HCT116 (cell line): ENCODE results near the gene OR13C4. TPM values are rescaled to one million over a fixed set of nuclear protein-coding genes. Genes with fewer than 3 reads are reported as not detected.

Experiments
- ATAC-seq: fragments of 200-7000 bp; cut with Tn5 transposase; 2 replicates; pipeline ENCODE4 v1.9.1; 2020; ENCODE audit warnings: mild to moderate bottlenecking, moderate library complexity
- BruUV-seq: library from RNA; stranded (reverse); fragments of 400-500 nt; replicated peaks from 2 replicates; lab custom pipeline; 2021; lab: Mats Ljungman, UMichigan
- CTCF ChIA-PET: fragments of 300-600 bp; sonication (Branson Sonifier 250); formaldehyde crosslinking; loops from one replicate; lab custom pipeline; 2021; ENCODE audit warnings: antibody characterized with exemption; lab: Charles Lee
- POLR2A ChIA-PET: fragments of 300-600, 350-600 bp; sonication (Branson Sonifier 250); formaldehyde crosslinking; loops from one replicate; lab custom pipeline; 2021; ENCODE audit warnings: antibody characterized with exemption; lab: Charles Lee
- RAD21 ChIA-PET, 2 experiments: fragments of 300-600 bp; sonication (Branson Sonifier 250); formaldehyde crosslinking; loops; one replicate each; lab custom pipeline; 2023; ENCODE audit warnings: low total read pairs in 2 of 2; ENCODE audit not compliant: uncharacterized antibody in 2 of 2, unreplicated experiment in 2 of 2, low non-redundant PET in 1 of 2; lab: Charles Lee
- DNase-seq: peaks from one replicate; pipeline ENCODE4 v3.0.0-alpha.2; 2010; ENCODE audit warnings: low read depth, low spot score
- H2AFZ ChIP-seq: fragments of 200-600 bp; shearing (Covaris generic), sonication (generic); 2 replicates; pipeline ENCODE4 v1.6.1; 2017; ENCODE audit warnings: low read depth, mixed run types, mixed read lengths, antibody characterized with exemption, low read length; ENCODE audit not compliant: poor library complexity, severe bottlenecking
- H3K27ac ChIP-seq: 2 replicates; pipeline ENCODE4 v1.5.1; 2012; ENCODE audit warnings: low read depth, low read length
- H3K27me3 ChIP-seq: fragments of 200-600 bp; sonication (generic); 2 replicates; pipeline ENCODE4 v1.6.1; 2016; ENCODE audit warnings: mixed run types, low read length, mixed read lengths; ENCODE audit not compliant: insufficient read depth
- H3K36me3 ChIP-seq, 2 experiments: fragments of 200-500 bp in 1 of 2; fragments of 200-600 bp in 1 of 2; sonication (Bioruptor generic) in 1 of 2; sonication (generic) in 1 of 2; 2 replicates each; pipeline versions ENCODE4 v1.5.1 to v1.6.1; 2014 to 2016; ENCODE audit warnings: low read length in 2 of 2, inconsistent platforms in 1 of 2, mixed read lengths in 1 of 2, mixed run types in 1 of 2; ENCODE audit not compliant: insufficient read depth in 2 of 2, control insufficient read depth in 1 of 2
- H3K4me1 ChIP-seq, 2 experiments: fragments of 200-600 bp in 1 of 2; sonication (generic) in 1 of 2; 2 replicates each; pipeline versions ENCODE4 v1.5.1 to v1.6.1; 2012 to 2017; ENCODE audit warnings: low read length in 2 of 2, inconsistent platforms in 1 of 2, mild to moderate bottlenecking in 1 of 2, mixed read lengths in 1 of 2, mixed run types in 1 of 2, moderate library complexity in 1 of 2; ENCODE audit not compliant: insufficient read depth in 2 of 2, control insufficient read depth in 1 of 2
- H3K4me2 ChIP-seq: fragments of 200-600 bp; sonication (generic); 2 replicates; pipeline ENCODE4 v1.6.1; 2017; ENCODE audit warnings: mixed run types, low read length, mixed read lengths
- H3K4me3 ChIP-seq, 2 experiments: fragments of 200-600 bp in 1 of 2; sonication (generic) in 1 of 2; replicated peaks in 1 of 2; 2 replicates each; pipeline ENCODE4 v1.5.1; 2011 to 2016; ENCODE audit warnings: low read length in 2 of 2, control low read depth in 1 of 2, low read depth in 1 of 2, mild to moderate bottlenecking in 1 of 2, mixed read lengths in 1 of 2, mixed run types in 1 of 2
- H3K79me2 ChIP-seq: fragments of 200-600 bp; sonication (generic); 2 replicates; pipeline ENCODE4 v1.6.1; 2017; ENCODE audit warnings: mild to moderate bottlenecking, mixed run types, low read length, moderate library complexity, mixed read lengths; ENCODE audit not compliant: insufficient read depth
- H3K9ac ChIP-seq: fragments of 200-600 bp; sonication (generic); 2 replicates; pipeline ENCODE4 v1.6.1; 2016; ENCODE audit warnings: low read length, mixed read lengths
- H3K9me2 ChIP-seq: fragments of 200-600 bp; sonication (generic), shearing (Covaris generic); 2 replicates; pipeline ENCODE4 v1.6.1; 2017; ENCODE audit warnings: mixed run types, mild to moderate bottlenecking, moderate library complexity; ENCODE audit not compliant: insufficient read depth
- H3K9me3 ChIP-seq, 2 experiments: fragments of 200-500 bp in 1 of 2; fragments of 200-600 bp in 1 of 2; sonication (Bioruptor generic) in 1 of 2; sonication (generic) in 1 of 2; 2 replicates each; pipeline ENCODE4 v1.6.1; 2014 to 2017; ENCODE audit warnings: low read length in 2 of 2, mixed read lengths in 2 of 2, inconsistent platforms in 1 of 2, low read depth in 1 of 2, mild to moderate bottlenecking in 1 of 2, mixed run types in 1 of 2, moderate library complexity in 1 of 2; ENCODE audit not compliant: control insufficient read depth in 1 of 2, insufficient read depth in 1 of 2
- H4K20me1 ChIP-seq: fragments of 200-600 bp; sonication (generic), shearing (Covaris generic); 2 replicates; pipeline ENCODE4 v1.6.1; 2017; ENCODE audit warnings: mixed run types, mild to moderate bottlenecking, moderate library complexity; ENCODE audit not compliant: insufficient read depth
- EGR1 ChIP-seq: IDR thresholded peaks from 2 replicates; pipeline ENCODE4 v1.6.1; 2012; ENCODE audit warnings: low read depth
- ELF1 ChIP-seq: IDR thresholded peaks from 2 replicates; pipeline ENCODE4 v1.6.1; 2012; ENCODE audit warnings: low read depth, borderline replicate concordance
- JUND ChIP-seq: IDR thresholded peaks from 2 replicates; pipeline ENCODE4 v1.6.1; 2012
- intact Hi-C: fragments of 100-400 bp; cut with micrococcal nuclease; formaldehyde crosslinking; loops from 2 replicates; pipeline ENCODE4 v1.10.0; 2022
- total RNA-seq: library from RNA; stranded (reverse); gene quantifications from one replicate; pipeline ENCODE4 v1.2.1, GENCODE V29; 2021; ENCODE audit not compliant: unreplicated experiment
- TF ChIP-seq, protein P1 (sequence below): IDR thresholded peaks from 2 replicates; pipeline ENCODE4 v1.6.1; 2012; ENCODE audit warnings: low read depth
- TF ChIP-seq, protein P2 (sequence below), 3 experiments: fragments of 200-600 bp in 1 of 3; sonication (generic) in 1 of 3; IDR thresholded peaks in 2 of 3; conservative IDR thresholded peaks in 1 of 3; 2 replicates each; pipeline ENCODE4 v1.5.1; 2012 to 2017; ENCODE audit warnings: low read depth in 2 of 3, low read length in 2 of 3, antibody characterized with exemption in 1 of 3, borderline replicate concordance in 1 of 3, control low read depth in 1 of 3, mild to moderate bottlenecking in 1 of 3, mixed read lengths in 1 of 3, mixed run types in 1 of 3, moderate library complexity in 1 of 3; ENCODE audit not compliant: insufficient read depth in 1 of 3

OR13C4 gene
- total RNA-seq, 1 experiment from 2014 or later = not detected

DNA sequence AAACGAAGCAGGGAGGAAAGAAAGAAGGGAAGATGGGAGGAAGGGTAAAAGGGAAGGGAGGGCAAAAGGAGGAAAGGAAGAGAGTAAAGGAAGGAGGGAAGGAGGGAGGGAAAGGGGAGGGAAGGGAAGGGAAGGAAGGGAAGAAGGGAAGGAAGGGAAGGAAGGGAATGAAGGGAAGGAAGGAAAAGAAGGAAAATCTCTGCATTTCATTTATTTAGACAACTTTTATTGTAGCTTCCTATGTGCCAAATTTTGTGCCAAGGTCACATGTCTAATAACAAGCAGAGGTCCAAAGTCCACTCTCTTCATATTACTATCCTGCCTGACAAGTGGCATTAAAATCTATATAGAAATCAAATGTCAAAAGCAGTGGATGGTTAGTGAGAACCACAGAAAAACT lies 12.3 kb upstream of the OR13C4 start:
- no TSS peak for BruUV-seq
- CTCF ChIA-PET = no interaction called here

More for the DNA sequence above, 12.3 kb upstream of the OR13C4 start:
- H3K4me3 ChIP-seq = no peak overlapping the region
- H3K4me1 ChIP-seq = no peaks in the 10 kb centered on the region
- intact Hi-C loops = no loop called here
- no peak overlapping the region for H3K4me2 ChIP-seq
- no peaks in the 10 kb centered on the region for H3K36me3 ChIP-seq
- POLR2A ChIA-PET = no interaction called here
- no peaks in the 10 kb centered on the region for H4K20me1 ChIP-seq
- H3K27ac ChIP-seq = no peak overlapping the region
- H2AFZ ChIP-seq = no peak overlapping the region
- H3K27me3 ChIP-seq = no peaks in the 10 kb centered on the region
- H3K79me2 ChIP-seq = no peaks in the 10 kb centered on the region
- no peaks in the 10 kb centered on the region; the same call in 1 of the 2 replicates for H3K9me2 ChIP-seq
- RAD21 ChIA-PET = no interaction called here
- no peaks in the 10 kb centered on the region for H3K9me3 ChIP-seq
- no peak for ATAC-seq
- TF ChIP-seq JUND = no peak
- no peak for TF ChIP-seq EGR1
- TF ChIP-seq, protein P1, sequence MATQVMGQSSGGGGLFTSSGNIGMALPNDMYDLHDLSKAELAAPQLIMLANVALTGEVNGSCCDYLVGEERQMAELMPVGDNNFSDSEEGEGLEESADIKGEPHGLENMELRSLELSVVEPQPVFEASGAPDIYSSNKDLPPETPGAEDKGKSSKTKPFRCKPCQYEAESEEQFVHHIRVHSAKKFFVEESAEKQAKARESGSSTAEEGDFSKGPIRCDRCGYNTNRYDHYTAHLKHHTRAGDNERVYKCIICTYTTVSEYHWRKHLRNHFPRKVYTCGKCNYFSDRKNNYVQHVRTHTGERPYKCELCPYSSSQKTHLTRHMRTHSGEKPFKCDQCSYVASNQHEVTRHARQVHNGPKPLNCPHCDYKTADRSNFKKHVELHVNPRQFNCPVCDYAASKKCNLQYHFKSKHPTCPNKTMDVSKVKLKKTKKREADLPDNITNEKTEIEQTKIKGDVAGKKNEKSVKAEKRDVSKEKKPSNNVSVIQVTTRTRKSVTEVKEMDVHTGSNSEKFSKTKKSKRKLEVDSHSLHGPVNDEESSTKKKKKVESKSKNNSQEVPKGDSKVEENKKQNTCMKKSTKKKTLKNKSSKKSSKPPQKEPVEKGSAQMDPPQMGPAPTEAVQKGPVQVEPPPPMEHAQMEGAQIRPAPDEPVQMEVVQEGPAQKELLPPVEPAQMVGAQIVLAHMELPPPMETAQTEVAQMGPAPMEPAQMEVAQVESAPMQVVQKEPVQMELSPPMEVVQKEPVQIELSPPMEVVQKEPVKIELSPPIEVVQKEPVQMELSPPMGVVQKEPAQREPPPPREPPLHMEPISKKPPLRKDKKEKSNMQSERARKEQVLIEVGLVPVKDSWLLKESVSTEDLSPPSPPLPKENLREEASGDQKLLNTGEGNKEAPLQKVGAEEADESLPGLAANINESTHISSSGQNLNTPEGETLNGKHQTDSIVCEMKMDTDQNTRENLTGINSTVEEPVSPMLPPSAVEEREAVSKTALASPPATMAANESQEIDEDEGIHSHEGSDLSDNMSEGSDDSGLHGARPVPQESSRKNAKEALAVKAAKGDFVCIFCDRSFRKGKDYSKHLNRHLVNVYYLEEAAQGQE = no peak
- TF ChIP-seq, protein P2, sequence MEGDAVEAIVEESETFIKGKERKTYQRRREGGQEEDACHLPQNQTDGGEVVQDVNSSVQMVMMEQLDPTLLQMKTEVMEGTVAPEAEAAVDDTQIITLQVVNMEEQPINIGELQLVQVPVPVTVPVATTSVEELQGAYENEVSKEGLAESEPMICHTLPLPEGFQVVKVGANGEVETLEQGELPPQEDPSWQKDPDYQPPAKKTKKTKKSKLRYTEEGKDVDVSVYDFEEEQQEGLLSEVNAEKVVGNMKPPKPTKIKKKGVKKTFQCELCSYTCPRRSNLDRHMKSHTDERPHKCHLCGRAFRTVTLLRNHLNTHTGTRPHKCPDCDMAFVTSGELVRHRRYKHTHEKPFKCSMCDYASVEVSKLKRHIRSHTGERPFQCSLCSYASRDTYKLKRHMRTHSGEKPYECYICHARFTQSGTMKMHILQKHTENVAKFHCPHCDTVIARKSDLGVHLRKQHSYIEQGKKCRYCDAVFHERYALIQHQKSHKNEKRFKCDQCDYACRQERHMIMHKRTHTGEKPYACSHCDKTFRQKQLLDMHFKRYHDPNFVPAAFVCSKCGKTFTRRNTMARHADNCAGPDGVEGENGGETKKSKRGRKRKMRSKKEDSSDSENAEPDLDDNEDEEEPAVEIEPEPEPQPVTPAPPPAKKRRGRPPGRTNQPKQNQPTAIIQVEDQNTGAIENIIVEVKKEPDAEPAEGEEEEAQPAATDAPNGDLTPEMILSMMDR (IDR thresholded peaks at IDR 0.05 in 2 of 3, conservative IDR thresholded peaks at IDR 0.05 in 1 of 3; ENCODE audit: borderline replicate concordance in 1 of 3, insufficient read depth in 1 of 3, low read depth in 2 of 3, low read length in 2 of 3) = no peak
- no peak for TF ChIP-seq ELF1
- TF ChIP-seq, all 23 proteins: peak for 0
- H3K9ac ChIP-seq = no peak overlapping the region
- no peak for DNase-seq
